AG04449 (cell line): ENCODE data around the gene SOAT2.

Experiments used
- CTCF ChIA-PET: fragments of 350-600 bp; formaldehyde crosslinking; extraction: SDS; loops from one replicate; lab custom pipeline; 2021; ENCODE audit warnings: antibody characterized with exemption; lab: Yijun Ruan, JAX
- POLR2A ChIA-PET: fragments of 400-600, 350-600 bp; formaldehyde crosslinking; extraction: SDS; loops from one replicate; lab custom pipeline; 2020; ENCODE audit warnings: antibody characterized with exemption, inconsistent platforms; lab: Yijun Ruan, JAX
- DNase-seq: peaks from one replicate; pipeline ENCODE4 v3.0.0-alpha.2; 2010; ENCODE audit warnings: low read depth, low spot score
- H3K4me3 ChIP-seq: 2 replicates; pipeline ENCODE4 v1.5.1; 2011; ENCODE audit warnings: low read depth, mild to moderate bottlenecking, control low read depth, low read length
- TF ChIP-seq, protein P1 (sequence below): IDR thresholded peaks from one replicate; pipeline ENCODE4 v1.5.1; 2011; ENCODE audit warnings: mild to moderate bottlenecking, moderate library complexity, low read length, control low read depth, inconsistent platforms; ENCODE audit not compliant: insufficient read depth; ENCODE audit errors: missing control alignments

The SOAT2 gene, protein sequence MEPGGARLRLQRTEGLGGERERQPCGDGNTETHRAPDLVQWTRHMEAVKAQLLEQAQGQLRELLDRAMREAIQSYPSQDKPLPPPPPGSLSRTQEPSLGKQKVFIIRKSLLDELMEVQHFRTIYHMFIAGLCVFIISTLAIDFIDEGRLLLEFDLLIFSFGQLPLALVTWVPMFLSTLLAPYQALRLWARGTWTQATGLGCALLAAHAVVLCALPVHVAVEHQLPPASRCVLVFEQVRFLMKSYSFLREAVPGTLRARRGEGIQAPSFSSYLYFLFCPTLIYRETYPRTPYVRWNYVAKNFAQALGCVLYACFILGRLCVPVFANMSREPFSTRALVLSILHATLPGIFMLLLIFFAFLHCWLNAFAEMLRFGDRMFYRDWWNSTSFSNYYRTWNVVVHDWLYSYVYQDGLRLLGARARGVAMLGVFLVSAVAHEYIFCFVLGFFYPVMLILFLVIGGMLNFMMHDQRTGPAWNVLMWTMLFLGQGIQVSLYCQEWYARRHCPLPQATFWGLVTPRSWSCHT

DNA sequence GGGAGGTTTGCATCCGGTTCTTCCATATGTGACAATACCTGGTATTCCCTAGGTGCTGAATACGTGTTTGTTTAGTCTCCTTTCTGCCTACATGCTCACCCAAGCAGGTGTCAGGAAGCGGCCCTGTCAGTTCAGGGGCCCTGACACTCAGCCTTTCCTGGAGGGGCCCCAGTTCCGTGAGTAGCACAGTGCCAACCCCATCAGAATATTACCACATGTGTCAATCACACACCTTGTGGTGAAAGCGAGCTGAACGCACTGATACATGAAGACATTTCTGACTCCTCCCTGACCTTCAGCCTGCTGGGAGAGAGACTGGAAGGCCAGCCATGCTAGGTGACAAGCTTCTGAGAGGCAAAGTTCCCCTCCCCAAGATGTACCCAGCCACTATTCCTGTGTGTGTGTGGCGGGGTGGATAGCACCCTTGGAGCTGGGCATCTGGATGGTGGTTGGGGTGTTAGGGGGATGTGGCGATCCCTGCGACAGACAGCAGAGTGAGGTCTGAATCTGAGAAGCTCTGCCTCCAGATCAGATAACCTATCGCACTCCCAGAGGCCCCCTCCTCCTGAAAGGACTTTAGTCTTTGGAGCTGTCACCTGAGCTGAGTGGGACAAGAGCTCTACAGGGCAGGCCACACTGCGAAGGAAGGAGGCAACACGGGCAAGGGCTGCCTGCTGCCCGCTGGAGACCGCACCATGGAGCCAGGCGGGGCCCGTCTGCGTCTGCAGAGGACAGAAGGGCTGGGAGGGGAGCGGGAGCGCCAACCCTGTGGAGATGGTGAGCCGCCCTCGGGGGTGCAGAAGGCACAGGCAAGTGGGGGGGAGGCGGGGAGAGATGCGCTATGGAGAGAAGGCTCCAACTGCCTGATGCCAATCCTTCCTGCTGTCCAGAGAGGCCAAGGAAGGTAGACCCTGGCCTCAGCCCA, at the start of gene SOAT2:
TSS of gene SOAT2 (plus strand) at position 604 of the 925 bp plus-strand sequence. CDS start at position 696, 92 bp downstream.
- no peak within 1 kb of the TSS for H3K4me3 ChIP-seq
- TF ChIP-seq, protein P1, sequence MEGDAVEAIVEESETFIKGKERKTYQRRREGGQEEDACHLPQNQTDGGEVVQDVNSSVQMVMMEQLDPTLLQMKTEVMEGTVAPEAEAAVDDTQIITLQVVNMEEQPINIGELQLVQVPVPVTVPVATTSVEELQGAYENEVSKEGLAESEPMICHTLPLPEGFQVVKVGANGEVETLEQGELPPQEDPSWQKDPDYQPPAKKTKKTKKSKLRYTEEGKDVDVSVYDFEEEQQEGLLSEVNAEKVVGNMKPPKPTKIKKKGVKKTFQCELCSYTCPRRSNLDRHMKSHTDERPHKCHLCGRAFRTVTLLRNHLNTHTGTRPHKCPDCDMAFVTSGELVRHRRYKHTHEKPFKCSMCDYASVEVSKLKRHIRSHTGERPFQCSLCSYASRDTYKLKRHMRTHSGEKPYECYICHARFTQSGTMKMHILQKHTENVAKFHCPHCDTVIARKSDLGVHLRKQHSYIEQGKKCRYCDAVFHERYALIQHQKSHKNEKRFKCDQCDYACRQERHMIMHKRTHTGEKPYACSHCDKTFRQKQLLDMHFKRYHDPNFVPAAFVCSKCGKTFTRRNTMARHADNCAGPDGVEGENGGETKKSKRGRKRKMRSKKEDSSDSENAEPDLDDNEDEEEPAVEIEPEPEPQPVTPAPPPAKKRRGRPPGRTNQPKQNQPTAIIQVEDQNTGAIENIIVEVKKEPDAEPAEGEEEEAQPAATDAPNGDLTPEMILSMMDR = no peak
- DNase-seq = no peak
- ChIA-PET CTCF (interaction anchor here (0.7 to 20.8 kb wide), 12 partner anchors 9 to 288 kb away, joined by 3 to 655 read pairs (median 3); partner anchors contain the start of genes CSAD and SPRYD3), POLR2A (interaction anchor here (0.6 to 2.2 kb wide), 8 partner anchors 23 to 102 kb away, joined by 3 to 11 read pairs (median 4); partner anchors contain the start of gene SPRYD3)

DNA sequence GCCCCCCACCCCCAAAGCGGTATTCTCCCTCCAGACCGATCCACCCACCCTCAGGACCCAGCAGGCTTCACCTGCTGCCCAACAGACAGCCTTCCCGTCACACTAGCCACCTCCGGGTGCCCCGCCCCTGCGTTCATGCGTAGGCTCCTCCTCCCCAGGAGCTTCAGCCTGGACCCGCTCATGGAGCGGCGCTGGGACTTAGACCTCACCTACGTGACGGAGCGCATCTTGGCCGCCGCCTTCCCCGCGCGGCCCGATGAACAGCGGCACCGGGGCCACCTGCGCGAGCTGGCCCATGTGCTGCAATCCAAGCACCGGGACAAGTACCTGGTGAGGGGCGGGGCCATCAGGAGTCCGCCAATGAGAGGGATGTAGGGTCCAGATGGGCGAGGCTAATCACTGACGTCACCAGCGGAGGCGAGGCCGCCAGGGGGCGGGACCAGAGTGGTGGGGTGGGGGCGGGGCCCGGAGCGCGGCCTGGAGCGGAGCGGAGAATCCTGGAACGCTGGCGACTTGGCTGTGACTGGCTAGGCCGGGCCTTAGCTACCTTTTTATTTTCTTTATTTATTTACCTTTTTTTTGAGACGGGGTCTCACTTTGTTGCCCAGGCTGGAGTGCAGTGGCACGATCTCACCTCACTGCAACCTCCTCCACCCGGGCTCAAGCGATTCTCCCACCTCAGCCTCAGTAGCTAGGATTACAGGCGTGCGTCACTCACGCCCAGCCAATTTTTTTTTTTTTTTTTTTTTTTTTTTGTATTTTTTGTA, 49.0 kb upstream of the SOAT2 start:
- TF ChIP-seq, protein P1 = no peak
- peak overlapping the region; percentile 49 for H3K4me3 ChIP-seq
- no peak for DNase-seq
- CTCF ChIA-PET = interaction anchor here (0.9 to 6.9 kb wide), 12 partner anchors 7 to 170 kb away, joined by 3 to 143 read pairs (median 6); partner anchors contain the start of gene IGFBP6
- POLR2A ChIA-PET = interaction anchor here (0.6 to 4.1 kb wide), 5 partner anchors 9 to 48 kb away, joined by 3 to 19 read pairs (median 5); partner anchors contain the start of genes EIF4B and SPRYD3

DNA sequence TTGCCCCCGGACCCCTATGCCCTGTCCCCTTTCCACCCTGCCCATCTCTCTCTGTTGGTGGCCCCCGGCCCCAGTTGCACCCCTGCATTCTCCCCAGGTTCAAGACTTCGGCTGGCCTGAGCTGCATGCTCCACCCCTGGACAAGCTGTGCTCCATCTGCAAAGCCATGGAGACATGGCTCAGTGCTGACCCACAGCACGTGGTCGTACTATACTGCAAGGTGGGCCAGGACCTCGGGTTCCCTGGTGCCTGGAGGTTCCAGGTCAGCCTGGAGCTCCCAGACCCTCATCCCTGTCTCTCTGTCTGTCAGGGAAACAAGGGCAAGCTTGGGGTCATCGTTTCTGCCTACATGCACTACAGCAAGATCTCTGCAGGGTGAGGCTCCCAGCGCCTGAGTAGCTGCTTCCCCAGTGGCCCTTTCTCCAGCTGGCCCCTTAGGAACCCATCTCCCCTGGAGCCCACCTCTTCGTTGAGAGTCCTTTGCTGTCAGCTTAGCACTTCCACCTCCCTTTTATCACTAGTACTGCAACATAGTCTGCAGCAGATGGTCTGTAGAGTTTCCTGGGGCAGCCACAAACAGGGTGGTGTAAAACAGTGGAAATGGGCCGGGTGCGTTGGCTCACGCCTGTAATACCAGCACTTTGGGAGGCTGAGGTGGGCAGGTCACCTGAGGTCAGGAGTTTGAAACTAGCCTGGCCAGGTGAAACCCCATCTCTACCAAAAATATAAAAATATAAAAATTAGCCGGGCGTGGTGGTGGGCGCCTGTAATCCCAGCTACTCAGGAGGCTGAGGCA, 47.6 kb upstream of the SOAT2 start:
- no peak for DNase-seq
- TF ChIP-seq, protein P1 = no peak
- H3K4me3 ChIP-seq = no peak overlapping the region
- ChIA-PET POLR2A (interaction anchor here (0.6 to 4.1 kb wide), 4 partner anchors 10 to 1180 kb away, joined by 3 to 19 read pairs (median 5); partner anchors contain the start of gene SPRYD3), CTCF (interaction anchor here (3.2 to 6.9 kb wide), 3 partner anchors 10 to 103 kb away, joined by 14 to 143 read pairs (median 24); partner anchors contain the start of gene IGFBP6)

DNA sequence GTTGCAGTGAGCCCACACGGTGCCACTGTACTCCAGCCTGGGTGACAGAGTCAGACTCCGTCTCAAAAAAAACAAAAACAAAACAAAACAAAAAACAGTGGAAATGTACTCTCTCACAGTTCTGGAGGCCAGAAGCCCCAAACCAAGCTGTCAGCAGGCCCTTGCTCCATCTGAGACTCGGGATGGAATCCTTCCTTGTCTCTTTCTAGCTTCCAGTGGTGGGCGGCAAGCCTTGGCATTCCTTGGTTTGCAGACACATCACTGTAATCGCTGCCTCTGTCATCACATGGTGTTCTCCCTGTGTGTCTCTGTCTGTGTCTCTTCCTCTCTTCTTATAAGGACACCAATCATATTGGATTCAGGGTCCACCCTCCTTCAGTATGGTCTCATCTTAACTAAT, 47.0 kb upstream of the SOAT2 start:
- no peak overlapping the region for H3K4me3 ChIP-seq
- ChIA-PET POLR2A (interaction anchor here (0.8 to 4.1 kb wide), 4 partner anchors 8 to 23 kb away, joined by 4 to 19 read pairs (median 6); partner anchors contain the start of gene SPRYD3), CTCF (interaction anchor here (1.6 to 6.9 kb wide), 4 partner anchors 9 to 103 kb away, joined by 4 to 143 read pairs (median 19); partner anchors contain the start of gene IGFBP6)
- TF ChIP-seq, protein P1 = no peak
- DNase-seq = no peak

DNA sequence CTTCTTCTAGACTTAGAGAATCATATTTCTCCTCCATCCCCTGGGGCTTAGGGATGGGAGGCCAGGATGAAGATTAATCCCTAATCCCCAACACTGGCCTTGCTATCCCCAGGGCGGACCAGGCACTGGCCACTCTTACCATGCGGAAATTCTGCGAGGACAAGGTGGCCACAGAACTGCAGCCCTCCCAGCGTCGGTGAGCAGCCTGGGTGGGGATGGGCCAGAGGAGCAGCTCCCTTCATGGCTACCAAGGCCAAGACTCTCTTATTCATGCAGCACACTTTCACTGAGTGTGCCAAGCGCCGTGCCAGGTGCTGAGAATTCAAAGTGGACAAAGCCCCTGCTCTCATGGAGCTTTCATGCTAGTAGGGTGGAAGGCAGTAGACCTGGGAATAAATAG, 46.4 kb upstream of the SOAT2 start:
- H3K4me3 ChIP-seq = no peak overlapping the region
- TF ChIP-seq, protein P1 = no peak
- DNase-seq = no peak
- POLR2A ChIA-PET = interaction anchor here (0.8 to 2.5 kb wide), 3 partner anchors 9 to 22 kb away, joined by 4 to 7 read pairs (median 4); partner anchors contain the start of gene SPRYD3
- CTCF ChIA-PET = interaction anchor here (0.6 to 6.9 kb wide), 5 partner anchors 9 to 102 kb away, joined by 3 to 143 read pairs (median 4); no protein-coding TSS in a partner anchor
